Epithelial cell of esophagus (primary cell): ENCODE data around the gene BDH1.

Source experiments
- DNase-seq: peaks from one replicate; pipeline ENCODE4 v3.0.0; 2010; ENCODE audit warnings: low read depth
- H3K4me3 ChIP-seq: 2 replicates; pipeline ENCODE4 v1.5.1; 2011; ENCODE audit warnings: mild to moderate bottlenecking, low read length, control low read depth
- TF ChIP-seq, protein P1 (sequence below): IDR thresholded peaks from 2 replicates; pipeline ENCODE4 v1.5.1; 2011; ENCODE audit warnings: low read depth, mild to moderate bottlenecking, low read length, control low read depth, inconsistent platforms; ENCODE audit not compliant: insufficient read depth; ENCODE audit errors: missing control alignments

BDH1 gene

DNA sequence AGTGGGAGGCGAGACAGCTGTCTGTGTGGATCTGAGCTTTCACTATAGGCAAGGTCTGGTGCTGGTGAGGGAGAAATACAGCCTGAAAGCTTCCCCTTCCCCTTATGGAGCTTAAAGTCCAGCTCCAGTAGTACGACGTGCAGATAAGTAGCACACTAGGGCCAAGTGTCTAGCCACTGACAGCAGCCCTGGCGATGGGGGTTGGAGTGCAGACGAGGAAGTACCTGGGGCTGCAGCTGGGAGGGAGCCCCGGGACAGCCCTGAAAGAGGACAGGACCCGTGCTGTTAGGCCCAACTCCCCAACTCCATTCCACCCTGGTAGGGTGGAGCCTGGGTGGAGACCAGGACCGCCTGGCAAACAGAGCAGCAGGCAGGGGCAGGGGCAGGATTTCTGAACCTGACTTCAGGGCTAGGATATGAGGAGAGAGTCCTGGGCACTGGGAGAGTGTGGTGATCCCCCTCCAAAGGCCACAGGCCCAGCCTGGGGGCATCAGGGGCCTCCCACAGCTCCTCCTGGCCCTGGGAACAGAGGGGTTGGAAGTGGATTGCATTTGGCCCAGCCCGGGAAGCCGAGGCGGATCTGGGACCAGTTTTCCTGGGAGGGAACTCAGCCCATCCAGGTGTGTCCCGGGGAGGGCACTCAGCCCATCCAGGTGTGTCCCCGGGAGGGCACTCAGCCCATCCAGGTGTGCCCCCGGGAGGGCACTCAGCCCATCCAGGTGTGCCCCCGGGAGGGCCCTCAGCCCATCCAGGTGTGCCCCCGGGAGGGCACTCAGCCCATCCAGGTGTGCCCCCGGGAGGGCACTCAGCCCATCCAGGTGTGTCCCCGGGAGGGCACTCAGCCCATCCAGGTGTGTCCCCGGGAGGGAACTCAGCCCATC lies 42.8 kb downstream of the BDH1 start:
- H3K4me3 ChIP-seq = no peak overlapping the region
- DNase-seq = no peak
- TF ChIP-seq, protein P1, sequence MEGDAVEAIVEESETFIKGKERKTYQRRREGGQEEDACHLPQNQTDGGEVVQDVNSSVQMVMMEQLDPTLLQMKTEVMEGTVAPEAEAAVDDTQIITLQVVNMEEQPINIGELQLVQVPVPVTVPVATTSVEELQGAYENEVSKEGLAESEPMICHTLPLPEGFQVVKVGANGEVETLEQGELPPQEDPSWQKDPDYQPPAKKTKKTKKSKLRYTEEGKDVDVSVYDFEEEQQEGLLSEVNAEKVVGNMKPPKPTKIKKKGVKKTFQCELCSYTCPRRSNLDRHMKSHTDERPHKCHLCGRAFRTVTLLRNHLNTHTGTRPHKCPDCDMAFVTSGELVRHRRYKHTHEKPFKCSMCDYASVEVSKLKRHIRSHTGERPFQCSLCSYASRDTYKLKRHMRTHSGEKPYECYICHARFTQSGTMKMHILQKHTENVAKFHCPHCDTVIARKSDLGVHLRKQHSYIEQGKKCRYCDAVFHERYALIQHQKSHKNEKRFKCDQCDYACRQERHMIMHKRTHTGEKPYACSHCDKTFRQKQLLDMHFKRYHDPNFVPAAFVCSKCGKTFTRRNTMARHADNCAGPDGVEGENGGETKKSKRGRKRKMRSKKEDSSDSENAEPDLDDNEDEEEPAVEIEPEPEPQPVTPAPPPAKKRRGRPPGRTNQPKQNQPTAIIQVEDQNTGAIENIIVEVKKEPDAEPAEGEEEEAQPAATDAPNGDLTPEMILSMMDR = no peak

DNA sequence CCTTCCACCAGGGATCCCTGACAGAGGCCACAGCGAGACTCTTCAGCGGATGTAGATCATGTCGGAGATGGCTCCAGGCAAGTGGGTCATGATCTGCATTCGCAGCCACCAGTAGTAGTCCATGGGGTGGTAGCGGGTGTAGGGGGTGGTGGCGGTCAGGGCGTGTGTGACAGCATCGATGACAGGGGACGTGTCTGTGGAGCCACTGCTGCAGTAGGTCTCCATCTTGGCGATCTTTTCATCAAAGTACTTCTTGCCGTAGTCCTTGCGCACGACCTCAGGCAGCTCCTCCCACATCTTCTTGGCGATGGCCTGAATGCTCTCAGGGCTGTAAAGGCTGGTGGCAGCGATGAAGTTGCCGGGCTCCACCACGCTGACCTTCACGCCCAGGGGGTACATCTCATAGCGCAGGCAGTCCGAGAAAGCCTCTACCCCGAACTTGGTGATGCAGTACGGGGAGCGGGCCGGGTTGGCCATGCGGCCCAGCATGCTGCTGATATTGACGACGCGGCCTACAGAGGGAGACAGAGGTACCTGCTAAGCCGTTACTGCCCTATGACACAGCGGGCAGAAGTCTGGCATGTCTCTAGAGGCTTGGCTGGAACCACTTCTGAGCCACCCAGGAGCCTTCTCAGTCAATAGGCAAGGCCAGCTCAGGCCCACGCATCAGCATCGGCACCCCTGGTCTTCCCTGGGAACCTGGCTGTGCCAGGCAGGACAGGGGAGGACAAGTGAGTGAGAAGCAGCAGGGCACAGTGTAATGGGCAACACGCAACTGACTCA lies 43.7 kb downstream of the BDH1 start:
- TF ChIP-seq, protein P1 = no peak
- no peak overlapping the region for H3K4me3 ChIP-seq
- no peak for DNase-seq

DNA sequence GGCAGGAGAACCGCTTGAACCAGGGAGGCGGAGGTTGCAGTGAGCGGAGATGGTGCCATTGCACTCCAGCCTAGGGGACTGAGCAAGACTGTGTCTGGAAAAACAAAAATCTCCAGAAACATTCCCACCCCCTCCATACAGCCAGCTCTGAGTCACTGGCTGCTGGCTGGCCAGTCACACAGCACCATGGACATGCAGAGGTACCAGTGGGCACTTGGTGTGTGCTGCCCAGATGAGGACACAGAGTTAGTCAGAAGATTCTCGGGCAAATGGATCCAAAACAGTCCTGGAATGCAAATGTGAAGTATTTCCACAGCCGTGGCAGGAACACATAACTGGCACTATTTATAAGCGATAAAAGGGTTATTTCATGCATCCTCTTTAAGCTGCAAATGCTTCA lies 44.6 kb downstream of the BDH1 start:
- no peak overlapping the region for H3K4me3 ChIP-seq
- peak; percentile 52 for DNase-seq
- TF ChIP-seq, protein P1 = no peak

DNA sequence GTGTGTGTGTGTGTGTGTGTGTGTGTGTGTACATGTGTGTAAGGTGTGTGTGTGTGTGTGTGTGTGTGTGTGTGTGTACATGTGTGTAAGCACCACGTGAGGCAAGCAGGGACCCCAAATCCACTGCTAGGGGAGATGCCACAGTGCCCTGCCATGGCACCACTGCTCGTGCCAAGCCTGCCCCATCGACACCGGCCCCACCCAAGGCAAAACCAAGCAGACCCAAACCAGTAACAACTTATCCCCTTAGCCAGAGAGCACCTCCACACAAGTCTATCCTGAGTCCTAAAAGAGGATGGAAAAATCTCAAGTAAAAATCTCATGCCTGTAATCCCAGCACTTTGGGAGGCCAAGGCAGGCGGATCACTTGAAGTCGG lies 45.1 kb downstream of the BDH1 start:
- DNase-seq = no peak
- TF ChIP-seq, protein P1 = no peak
- H3K4me3 ChIP-seq = no peak overlapping the region

DNA sequence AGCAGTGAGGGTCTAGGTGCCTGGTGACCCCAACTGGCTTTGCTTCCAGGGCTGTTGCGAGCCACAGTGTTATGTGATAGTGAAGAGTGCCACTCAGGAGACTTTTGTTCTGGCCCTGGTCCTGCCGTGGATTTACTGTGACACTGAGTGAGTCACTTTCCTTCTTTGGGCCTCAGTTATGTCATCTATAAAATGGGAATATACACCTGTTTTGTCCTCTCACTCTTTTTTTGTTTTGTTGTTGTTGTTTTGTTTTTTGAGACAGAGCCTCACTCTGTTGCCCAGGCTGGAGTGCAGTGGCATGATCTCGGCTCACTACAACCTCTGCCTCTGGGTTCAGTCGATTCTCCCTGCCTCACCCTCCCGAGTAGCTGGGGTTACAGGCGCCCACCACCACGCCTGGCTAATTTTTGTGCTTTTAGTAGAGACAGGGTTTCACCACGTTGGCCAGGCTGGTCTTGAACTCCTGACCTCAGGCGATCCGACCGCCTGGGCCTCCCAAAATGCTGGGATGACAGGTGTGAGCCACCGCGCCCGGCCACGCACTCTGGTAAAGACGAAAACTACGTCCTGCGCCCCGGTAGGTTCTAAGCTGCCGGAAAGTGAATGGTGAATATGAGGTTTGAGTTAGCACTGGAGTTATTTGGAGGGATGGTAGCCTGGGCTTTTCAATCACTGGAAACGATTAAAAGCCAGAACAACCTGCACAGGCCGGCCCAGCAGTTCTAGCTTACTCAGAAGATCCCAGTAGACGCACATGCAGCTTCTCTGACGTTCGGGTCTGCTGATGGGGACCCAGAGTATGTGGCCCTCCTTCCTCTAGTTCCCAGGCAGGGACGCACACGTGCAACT lies 46.6 kb downstream of the BDH1 start:
- TF ChIP-seq, protein P1 = no peak
- no peak overlapping the region for H3K4me3 ChIP-seq
- DNase-seq = no peak

DNA sequence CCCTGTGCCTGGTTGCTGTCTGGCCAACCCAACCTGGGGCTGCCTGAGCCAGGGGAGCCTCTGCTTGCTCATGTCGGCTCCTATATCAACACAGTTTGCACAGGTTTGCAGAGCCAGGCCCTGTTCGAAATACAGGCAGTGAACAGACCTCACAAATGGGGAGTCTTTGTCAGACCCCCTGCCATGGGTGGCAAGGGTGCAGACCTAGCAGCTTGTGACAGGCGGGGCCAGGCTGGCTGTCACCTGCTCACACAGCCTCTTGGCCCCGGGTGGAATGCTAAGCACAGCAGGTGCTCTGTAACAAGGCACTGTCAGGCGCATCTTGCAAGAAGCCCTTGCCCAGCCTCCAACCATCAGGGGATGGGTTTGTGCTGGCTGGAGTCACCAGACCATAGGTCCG lies 47.3 kb downstream of the BDH1 start:
- H3K4me3 ChIP-seq = no peak overlapping the region
- DNase-seq = no peak

More for the DNA sequence above, 47.3 kb downstream of the BDH1 start:
- TF ChIP-seq, protein P1 = no peak
